ENCODE measurements around the gene VAC14. TPM values are rescaled to one million over a fixed set of nuclear protein-coding genes. Genes with fewer than 3 reads are reported as not detected.

Gene VAC14
- total RNA-seq, 2 experiments from 2014 or later = 26.7 to 28.0 TPM

DNA sequence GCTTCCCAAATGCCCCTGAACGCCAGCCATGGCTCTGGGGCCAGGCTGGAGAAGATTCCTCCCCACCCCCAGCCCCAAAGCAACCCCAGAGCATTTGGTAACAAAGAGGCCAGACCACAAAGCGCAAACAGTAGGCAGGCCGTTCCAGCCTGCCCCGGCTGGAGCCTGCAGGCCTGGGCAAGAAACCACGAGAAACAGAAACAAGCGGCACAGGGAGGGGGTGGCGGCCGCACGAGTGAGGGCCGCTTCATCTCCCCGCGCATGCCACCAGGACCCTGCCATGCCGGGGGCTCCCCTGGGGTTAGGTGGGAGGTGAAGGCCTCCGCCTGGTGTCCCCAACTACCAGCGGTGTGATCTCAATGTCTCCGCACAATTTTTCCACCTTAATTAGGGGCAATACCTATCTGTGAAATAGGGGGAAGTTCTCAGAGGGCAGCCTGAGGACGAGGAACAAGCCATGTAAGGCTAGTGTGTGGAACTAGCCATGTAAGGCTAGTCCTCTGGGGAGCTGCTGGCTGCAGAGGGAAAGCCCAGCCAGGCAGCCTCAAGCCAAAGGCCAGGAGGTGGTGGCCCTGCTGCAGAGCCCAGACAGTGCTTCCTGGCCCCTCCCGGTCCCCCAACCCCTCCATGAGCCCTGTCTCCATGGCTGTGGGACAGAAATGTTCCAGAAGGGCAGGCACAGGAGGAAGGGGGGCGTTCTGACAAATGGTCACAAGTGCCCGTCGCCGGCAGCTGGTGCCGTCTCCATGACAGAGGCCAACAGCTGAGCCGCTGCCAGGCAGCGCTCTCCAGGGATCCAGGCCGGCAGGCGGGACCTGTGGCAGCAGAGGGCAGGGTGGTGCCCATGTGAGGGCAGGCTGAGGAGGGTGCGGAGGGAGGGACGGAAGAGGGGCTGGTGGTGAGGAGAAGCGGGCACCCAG, 100.6 kb downstream of the VAC14 start:
- H3K36me3 Mint-ChIP-seq (ENCODE audit: low read depth) = no peaks in the 10 kb centered on the region
- H3K9me3 Mint-ChIP-seq = no peaks in the 10 kb centered on the region
- ChIA-PET CTCF (no interaction called here), POLR2A (no interaction called here)
- no peaks in the 10 kb centered on the region for H3K27me3 Mint-ChIP-seq
- H3K4me1 Mint-ChIP-seq = peaks cover 18% of the 10 kb centered on the region
- no peak overlapping the region for H3K27ac Mint-ChIP-seq
- DNase-seq = no peak
- no peak overlapping the region for H3K4me3 Mint-ChIP-seq

DNA sequence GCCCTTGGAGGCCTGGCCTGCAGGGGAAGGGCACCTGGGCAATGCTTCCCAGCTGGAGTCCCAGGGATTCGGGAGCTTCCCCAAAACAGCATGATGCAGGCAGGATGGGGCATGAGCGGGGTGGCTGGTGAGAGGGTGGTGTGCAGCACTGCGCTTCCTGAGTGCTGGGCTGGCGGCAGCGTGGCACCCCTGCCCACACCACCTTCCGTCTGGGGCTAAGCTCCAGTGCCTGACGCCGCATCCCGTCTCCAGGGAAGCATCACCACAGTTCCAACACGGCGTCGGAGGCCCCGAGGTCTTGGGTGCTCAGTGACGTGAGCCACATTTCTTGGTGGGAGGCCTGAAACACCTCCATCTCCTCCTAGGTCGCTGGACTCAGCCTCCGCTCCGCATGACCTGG, 101.3 kb downstream of the VAC14 start:
- DNase-seq = no peak
- H3K27ac Mint-ChIP-seq = no peak overlapping the region
- no peak overlapping the region for H3K4me3 Mint-ChIP-seq
- no peaks in the 10 kb centered on the region for H3K36me3 Mint-ChIP-seq (ENCODE audit: low read depth)
- CTCF ChIA-PET = no interaction called here
- H3K27me3 Mint-ChIP-seq = no peaks in the 10 kb centered on the region
- H3K9me3 Mint-ChIP-seq = no peaks in the 10 kb centered on the region
- POLR2A ChIA-PET = no interaction called here
- H3K4me1 Mint-ChIP-seq = peaks cover 20% of the 10 kb centered on the region

DNA sequence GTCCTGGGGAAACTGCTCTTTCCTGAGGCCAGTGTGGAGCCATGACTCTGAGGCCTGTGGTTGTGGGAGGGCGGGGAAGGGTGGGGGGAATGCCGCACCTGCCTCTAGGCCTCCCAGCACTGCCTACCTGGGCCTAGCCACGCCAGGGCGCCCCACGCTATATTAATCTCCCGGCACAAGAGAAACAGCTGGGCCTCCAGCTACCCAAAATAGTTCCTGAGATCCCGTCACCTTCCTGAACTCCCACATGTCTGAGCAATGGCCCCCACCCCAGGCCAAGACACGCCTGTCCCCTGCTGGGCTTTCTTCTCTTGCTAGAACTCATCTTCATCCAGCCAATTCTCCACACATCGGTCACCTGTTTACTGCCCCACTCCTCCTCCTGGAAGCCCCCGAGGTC, 102.1 kb downstream of the VAC14 start:
- no peak for DNase-seq
- Mint-ChIP-seq H3K4me3 (no peak overlapping the region), H3K27me3 (no peaks in the 10 kb centered on the region), H3K36me3 (ENCODE audit: low read depth) (no peaks in the 10 kb centered on the region), H3K27ac (no peak overlapping the region), H3K9me3 (no peaks in the 10 kb centered on the region), H3K4me1 (peaks cover 20% of the 10 kb centered on the region)
- POLR2A ChIA-PET = no interaction called here
- CTCF ChIA-PET = no interaction called here

DNA sequence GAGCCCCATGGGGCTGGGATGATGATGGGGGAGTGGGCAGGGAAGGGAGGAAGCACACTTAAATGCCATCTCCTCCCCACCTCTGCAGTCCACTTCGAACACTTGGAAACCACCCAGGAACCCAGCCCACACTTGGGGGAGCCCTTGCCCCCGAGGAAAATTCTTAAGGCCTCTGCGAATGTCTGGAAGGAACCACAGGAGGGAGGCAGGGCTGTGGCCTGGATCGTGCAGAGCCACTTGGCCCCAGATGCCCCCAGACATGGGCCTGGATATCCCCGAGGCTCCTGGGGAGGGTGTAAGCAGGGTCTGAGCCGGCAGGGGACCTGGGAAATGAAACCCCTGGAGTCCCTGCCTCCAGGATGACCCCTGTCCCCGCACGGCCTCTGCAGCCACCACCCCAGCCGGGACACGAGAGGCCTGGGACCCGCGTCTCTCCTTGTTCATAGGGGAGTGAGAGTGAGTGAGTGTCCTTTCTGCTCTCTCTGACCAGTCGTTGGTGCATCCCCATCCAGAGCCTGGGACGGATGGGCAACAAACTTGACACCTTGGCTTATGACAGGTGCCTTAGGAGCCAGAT, 103.3 kb downstream of the VAC14 start:
- Mint-ChIP-seq H3K4me3 (no peak overlapping the region), H3K27me3 (no peaks in the 10 kb centered on the region), H3K36me3 (ENCODE audit: low read depth) (no peaks in the 10 kb centered on the region)

DNA sequence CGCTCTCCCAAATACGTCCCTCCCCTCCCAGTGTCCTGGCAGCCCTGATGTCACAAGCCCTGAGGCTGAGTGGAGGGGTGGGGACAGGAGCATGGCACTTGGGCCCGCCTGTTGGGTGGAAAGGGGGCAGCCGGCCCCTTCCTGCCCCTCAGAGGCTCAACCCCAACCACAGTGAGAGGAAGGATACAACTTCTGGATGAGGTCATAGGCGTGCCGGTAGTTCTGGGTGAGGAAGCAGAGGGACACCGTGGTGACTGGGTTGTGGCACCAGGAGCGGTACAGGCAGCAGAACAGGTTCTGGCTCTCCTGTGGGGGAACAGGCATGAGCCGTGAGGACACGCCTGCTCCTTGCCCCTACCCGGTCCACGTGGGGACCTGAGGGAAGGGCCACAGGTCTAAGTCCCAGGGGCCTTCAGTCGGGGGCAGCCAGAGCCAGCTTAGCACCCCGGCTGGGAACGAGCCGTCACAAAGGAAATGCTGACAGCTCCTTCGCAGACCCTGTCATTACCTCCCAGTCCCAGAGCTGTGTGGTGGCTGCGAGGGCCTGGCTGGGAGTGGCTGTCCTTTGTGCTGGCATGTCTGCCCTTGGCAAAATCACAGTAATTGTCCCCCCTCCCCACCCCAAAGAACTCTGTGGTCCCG, 103.9 kb downstream of the VAC14 start:
- Mint-ChIP-seq H3K36me3 (ENCODE audit: low read depth) (no peaks in the 10 kb centered on the region), H3K9me3 (no peaks in the 10 kb centered on the region), H3K4me1 (peaks cover 20% of the 10 kb centered on the region), H3K4me3 (no peak overlapping the region), H3K27me3 (no peaks in the 10 kb centered on the region), H3K27ac (peak overlapping the region; percentile 76)
- CTCF ChIA-PET = no interaction called here
- peak; percentile 31 for DNase-seq
- POLR2A ChIA-PET = interaction anchor here (1.4 to 1.9 kb wide), 2 partner anchors 9 to 40 kb away, joined by 5 to 8 read pairs; no protein-coding TSS in a partner anchor

More for the DNA sequence above, 103.3 kb downstream of the VAC14 start:
- ChIA-PET POLR2A (no interaction called here), CTCF (no interaction called here)
- H3K27ac Mint-ChIP-seq = no peak overlapping the region
- H3K9me3 Mint-ChIP-seq = no peaks in the 10 kb centered on the region
- no peak for DNase-seq
- peaks cover 20% of the 10 kb centered on the region for H3K4me1 Mint-ChIP-seq

DNA sequence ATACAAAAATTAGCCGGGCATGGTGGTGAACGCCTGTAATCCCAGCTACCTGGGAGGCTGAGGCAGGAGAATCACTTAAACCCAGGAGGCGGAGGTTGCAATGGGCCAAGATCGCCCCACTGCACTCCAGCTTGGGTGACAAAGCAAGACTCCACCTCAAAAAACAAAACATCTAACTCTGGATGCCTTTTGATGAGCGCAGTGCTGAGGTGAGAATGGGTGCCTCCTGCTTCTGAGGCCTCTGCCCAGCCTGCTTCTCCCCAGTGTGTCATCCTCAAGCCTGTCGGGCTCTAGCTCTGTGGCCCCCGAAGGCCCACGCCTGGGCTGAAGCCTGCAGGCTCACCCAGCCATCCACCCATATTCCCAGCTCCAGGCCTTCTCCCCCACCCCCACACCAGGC, 104.6 kb downstream of the VAC14 start:
- Mint-ChIP-seq H3K27ac (peak overlapping the region; percentile 76), H3K4me1 (peaks cover 20% of the 10 kb centered on the region), H3K4me3 (no peak overlapping the region), H3K27me3 (no peaks in the 10 kb centered on the region), H3K36me3 (ENCODE audit: low read depth) (no peaks in the 10 kb centered on the region), H3K9me3 (no peaks in the 10 kb centered on the region)
- ChIA-PET CTCF (no interaction called here), POLR2A (interaction anchor here (1.4 to 1.9 kb wide), 2 partner anchors 9 to 41 kb away, joined by 5 to 8 read pairs; no protein-coding TSS in a partner anchor)
- no peak for DNase-seq

DNA sequence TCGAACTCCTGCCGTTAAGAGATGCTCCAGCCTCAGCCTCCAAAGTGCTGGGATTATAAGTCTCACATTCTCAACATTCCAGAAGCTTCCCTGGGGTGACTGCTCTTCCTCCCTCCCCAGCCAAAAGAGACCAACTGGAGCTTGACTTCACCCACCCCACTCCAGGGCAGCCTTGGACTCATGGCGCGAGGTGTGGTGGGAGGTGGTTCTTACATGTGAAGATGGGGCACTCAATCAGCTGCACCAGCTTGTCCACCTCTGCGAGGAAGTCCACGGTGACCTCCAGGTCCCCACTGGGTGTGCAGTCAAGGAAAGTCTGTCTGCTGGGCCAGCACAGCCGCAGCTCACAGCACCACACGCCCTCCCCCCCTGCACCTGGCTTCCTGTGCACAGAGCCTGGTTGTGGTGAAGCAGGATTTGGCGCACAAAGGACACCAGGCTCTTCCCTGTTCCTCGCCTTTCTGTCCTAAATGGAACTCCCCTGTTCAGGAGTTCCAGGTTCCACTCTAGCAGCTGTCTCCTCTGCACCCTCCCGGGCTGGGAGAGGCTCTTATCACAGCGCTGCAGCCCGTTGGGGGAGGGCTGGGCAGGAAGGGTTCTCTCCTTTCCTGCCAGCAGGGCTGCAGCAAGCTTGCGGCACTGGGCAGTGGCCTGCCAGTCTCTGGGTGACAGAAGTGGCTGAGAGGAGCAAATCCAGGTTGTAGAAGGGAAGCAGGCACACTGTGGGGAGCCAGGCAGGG, 105.5 kb downstream of the VAC14 start:
- H3K27ac Mint-ChIP-seq = peak overlapping the region; percentile 76
- no peaks in the 10 kb centered on the region for H3K9me3 Mint-ChIP-seq
- H3K36me3 Mint-ChIP-seq (ENCODE audit: low read depth) = no peaks in the 10 kb centered on the region
- POLR2A ChIA-PET = interaction anchor here (1.4 to 1.9 kb wide), 4 partner anchors 8 to 57 kb away, joined by 3 to 8 read pairs (median 4); no protein-coding TSS in a partner anchor
- H3K4me1 Mint-ChIP-seq = peaks cover 20% of the 10 kb centered on the region
- DNase-seq = peak; percentile 48
- H3K4me3 Mint-ChIP-seq = no peak overlapping the region
- CTCF ChIA-PET = interaction anchor here (0.9 kb wide), 1 partner anchor 72 kb away, joined by 3 read pairs; no protein-coding TSS in a partner anchor
- no peaks in the 10 kb centered on the region for H3K27me3 Mint-ChIP-seq

DNA sequence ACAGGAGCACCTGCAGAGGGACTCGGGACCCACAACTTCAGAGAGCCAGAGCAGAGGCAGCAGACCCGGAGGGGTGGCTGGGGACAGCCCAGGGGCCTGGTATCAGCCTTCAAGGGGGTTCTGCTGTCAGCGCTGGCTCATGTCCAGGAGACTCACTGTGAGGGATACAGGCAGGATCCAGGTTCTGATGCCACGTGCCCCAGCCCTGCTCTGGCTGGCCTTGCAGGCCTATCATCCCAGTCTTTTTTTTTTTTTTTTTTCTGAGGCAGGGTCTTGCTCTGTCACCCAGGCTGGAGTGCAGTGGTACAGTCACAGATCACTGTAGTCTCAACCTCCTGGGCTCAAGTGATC, 106.1 kb downstream of the VAC14 start:
- Mint-ChIP-seq H3K36me3 (ENCODE audit: low read depth) (no peaks in the 10 kb centered on the region), H3K4me1 (peaks cover 20% of the 10 kb centered on the region), H3K27ac (peak overlapping the region; percentile 35), H3K9me3 (no peaks in the 10 kb centered on the region), H3K4me3 (no peak overlapping the region), H3K27me3 (no peaks in the 10 kb centered on the region)
- ChIA-PET POLR2A (interaction anchor here (1.4 to 1.5 kb wide), 2 partner anchors 16 to 58 kb away, joined by 3 read pairs; no protein-coding TSS in a partner anchor), CTCF (interaction anchor here (0.9 kb wide), 1 partner anchor 73 kb away, joined by 3 read pairs; no protein-coding TSS in a partner anchor)
- no peak for DNase-seq

DNA sequence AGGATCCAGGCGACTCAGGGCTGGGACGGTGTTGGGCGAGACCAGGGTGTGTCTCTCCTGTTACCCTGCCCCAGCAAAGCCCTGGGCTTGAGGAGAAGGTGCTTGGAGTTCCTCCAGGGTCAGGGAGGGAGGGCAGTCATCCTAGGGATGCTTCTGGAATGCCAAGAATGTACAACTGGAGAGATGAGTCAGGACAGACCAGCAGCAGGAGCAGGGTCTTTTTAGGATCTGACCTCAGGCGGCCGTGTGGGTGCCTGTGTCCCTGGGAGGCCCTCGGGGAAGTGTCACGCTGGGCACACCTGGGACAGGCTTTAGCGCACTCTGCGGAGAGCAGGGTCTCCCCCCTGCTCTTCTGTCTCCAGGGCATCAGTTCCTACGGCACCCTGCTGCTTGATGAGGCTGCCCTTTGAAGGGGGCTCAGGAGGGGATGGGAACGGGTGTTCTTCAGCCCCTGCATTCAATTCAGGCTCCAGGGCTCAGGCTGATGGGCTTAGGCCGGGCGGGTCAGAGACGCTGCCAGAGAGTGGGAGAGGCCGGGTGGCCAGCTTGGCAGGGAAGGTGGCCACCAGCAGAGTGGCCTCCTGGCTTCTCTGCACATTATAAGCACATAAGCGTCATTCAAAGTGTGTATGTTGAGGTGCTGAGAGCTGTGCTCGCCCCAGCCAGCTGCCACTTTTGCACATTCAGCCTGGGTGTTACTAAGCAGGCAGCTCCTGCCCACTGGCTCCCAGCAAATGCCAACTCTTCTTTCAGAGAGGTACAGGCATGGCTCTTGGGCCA, 106.7 kb downstream of the VAC14 start:
- peak overlapping the region; percentile 35 for H3K27ac Mint-ChIP-seq
- no peak for DNase-seq
- H3K4me3 Mint-ChIP-seq = no peak overlapping the region
- ChIA-PET CTCF (no interaction called here), POLR2A (interaction anchor here (1.5 kb wide), 1 partner anchor 15 kb away, joined by 3 read pairs; no protein-coding TSS in a partner anchor)
- H3K9me3 Mint-ChIP-seq = no peaks in the 10 kb centered on the region
- peaks cover 20% of the 10 kb centered on the region for H3K4me1 Mint-ChIP-seq
- no peaks in the 10 kb centered on the region for H3K27me3 Mint-ChIP-seq
- H3K36me3 Mint-ChIP-seq (ENCODE audit: low read depth) = no peaks in the 10 kb centered on the region

DNA sequence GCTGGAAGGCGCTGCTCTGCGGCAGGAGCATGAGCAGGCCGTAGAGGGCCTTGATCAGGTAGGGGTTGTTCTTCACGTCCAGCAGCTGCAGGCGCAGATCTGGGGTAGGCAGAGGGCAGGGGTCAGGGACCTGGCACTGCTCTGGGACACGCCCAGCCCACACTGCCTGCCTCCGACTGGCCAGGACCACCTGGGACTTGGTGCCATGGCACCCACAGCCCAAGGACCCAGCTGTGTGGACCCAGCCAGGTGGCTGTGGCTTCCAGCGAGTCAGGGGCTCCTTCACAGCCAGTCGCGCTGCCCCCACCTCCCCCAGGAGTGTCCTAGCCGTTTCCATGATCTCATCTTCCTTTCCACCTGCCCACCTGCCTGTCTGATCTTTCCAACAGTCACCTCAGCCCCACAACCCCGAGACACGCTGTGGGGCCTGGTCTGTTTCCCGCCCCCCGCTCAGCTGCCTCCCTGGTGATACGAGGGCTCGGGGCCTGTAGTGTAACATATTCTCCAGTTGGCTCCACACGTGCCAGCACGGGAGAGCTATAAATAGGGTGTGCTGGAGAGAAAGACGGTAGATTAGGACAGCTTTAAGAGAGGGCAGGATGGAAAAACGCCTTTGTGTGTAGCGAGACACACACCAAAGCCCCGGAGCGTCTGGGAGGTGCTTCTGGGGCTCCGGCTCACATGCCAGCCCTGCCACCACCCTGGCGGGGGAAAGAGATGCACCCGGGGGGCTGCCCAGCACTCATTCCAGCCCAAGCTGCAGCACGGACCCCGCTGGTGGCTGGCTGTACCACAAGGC, 107.9 kb downstream of the VAC14 start:
- no peak overlapping the region for H3K4me3 Mint-ChIP-seq
- H3K9me3 Mint-ChIP-seq = no peaks in the 10 kb centered on the region
- no peaks in the 10 kb centered on the region for H3K27me3 Mint-ChIP-seq
- POLR2A ChIA-PET = interaction anchor here (0.6 kb wide), 1 partner anchor 20 kb away, joined by 3 read pairs; no protein-coding TSS in a partner anchor
- H3K27ac Mint-ChIP-seq = no peak overlapping the region
- CTCF ChIA-PET = no interaction called here
- peaks cover 20% of the 10 kb centered on the region for H3K4me1 Mint-ChIP-seq
- H3K36me3 Mint-ChIP-seq (ENCODE audit: low read depth) = no peaks in the 10 kb centered on the region
- no peak for DNase-seq

DNA sequence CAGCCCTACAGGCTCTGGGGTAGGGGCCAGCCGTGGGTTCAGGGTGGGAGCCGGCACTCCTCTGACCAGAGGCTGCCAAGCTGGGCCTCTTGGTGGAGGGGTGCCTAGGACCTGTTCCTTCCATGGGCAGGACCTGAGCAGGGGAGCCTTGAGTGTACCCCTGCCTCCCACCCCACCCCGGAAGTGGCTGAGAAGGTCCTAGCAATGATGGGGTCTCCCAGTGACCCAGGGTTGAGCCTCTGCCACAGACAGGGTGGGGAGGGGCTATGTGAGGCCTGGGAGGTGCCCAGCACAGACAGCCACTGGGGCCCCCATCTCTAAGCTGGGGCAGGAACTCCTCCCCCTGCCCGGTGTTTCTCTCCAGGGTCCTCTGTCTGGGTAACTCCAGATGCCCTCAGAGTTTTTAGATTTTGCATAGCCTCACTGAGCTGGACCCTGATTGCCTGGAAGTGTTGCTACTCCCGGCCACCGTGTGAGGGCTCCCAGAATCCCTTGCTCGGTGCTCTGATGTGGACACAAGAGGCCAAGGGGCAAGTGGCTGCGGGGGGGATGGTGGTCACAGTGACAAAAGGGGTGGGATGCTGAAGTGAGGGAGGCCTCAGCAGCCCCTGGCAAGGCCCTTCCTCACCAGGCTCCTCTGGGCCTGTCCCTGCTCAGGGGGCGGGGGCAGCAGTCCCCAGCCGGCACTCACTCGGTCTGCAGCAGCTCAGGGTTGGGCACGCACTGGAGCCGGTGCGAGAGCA, 108.7 kb downstream of the VAC14 start:
- CTCF ChIA-PET = no interaction called here
- Mint-ChIP-seq H3K27ac (no peak overlapping the region), H3K4me3 (no peak overlapping the region), H3K9me3 (no peaks in the 10 kb centered on the region), H3K36me3 (ENCODE audit: low read depth) (no peaks in the 10 kb centered on the region), H3K27me3 (no peaks in the 10 kb centered on the region), H3K4me1 (peaks cover 20% of the 10 kb centered on the region)
- no peak for DNase-seq
- POLR2A ChIA-PET = interaction anchor here (0.6 kb wide), 1 partner anchor 19 kb away, joined by 3 read pairs; no protein-coding TSS in a partner anchor
